ENCODE measurements around the gene SGK1.
"Not testable (repeated sequence)": the region's sequence is repeated elsewhere in the genome, so short reads cannot be mapped to it uniquely, and the experiment has no call there.

Gene SGK1

GRCh38 chr6:134326192-134326591 is 8.3 kb upstream of the SGK1 start:
- DNase-seq: not testable (repeated sequence)

GRCh38 chr6:134324766-134325165 is 6.9 kb upstream of the SGK1 start:
- DNase-seq: no peak

- no peak for DNase-seq
Observed at GRCh38 chr6:134324141-134324540, 6.2 kb upstream of the SGK1 start.

GRCh38 chr6:134323698-134324097 is 5.8 kb upstream of the SGK1 start:
- no peak for DNase-seq

GRCh38 chr6:134323294-134323693 is 5.4 kb upstream of the SGK1 start:
- no peak for DNase-seq

- no peak for DNase-seq
Observed at GRCh38 chr6:134322216-134322615, 4.3 kb upstream of the SGK1 start.

DNA sequence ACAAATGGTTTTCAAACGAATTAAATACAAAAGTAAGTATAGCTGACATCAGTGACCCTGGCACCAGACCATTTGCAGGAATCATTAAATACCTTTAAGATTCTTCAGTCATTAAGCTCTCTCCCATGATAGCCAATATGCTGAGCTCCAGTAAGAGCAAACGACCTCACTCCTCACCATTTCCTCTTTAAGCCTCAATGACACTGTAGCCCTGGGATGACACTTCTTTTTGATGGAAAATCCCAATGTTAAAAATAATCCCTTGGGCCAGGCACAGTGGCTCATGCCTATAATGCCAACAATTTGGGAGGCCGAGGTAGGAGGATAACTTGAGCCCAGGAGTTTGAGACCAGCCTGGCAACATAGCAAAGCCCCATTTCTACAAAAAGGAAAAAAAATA is 3.3 kb upstream of the SGK1 start:
- DNase-seq: no peak

DNA sequence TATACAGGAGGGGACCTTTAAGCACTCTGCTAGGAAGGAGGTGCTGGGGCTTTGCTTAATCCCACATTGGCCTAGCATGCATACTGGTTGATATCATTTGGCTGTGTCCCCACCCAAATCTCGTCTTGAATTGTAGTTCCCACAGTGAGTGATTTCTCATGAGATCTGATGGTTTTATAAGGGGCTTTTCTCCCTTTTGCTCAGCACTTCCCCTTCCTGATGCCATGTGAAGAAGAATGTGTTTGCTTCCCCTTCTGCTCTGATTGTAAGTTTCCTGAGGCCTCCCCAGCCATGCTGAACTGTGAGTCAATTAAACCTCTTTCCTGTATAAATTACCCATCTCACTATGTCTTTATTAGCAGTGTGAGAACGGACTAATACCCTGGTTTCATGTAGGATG is 1.8 kb upstream of the SGK1 start:
- not testable (repeated sequence) for DNase-seq

GRCh38 chr6:134318974-134319281 is 1.0 kb upstream of the SGK1 start:
- no peak for DNase-seq

DNA sequence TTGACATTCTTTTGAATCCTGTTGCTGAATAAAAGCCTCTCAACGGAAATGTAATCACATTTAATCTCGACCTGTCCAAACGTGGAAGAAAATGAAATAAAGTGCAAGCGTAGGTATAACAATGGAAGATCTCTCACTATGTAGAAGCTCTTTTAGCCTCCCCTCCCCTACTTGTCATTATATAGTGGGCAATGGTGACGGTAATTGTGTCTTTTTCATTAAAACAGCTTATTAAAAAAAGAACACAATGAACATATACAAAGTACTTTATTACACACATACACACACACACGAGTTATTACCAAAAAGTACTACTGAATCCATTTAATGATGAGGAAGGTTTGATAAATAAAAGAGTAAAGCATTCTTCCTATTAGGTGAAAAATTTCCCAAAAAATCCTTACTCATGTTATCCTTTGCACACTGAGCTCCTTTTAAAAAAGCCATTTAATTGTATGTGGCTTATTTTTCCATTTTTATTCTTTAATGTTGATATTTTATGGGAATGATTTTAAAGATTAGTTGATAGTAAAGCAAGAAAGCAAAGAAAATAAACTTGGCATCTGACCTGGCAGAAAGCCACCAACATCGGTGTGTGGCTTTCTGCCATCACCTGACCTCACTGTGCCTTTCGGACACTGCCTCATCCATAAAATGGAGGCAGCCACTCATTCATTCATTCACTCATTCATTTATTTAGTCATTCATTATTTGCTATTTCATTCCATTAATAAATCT is 493 bp upstream of the SGK1 start:
- DNase-seq: no peak

GRCh38 chr6:134316733-134317431 is 1.0 kb downstream of the SGK1 start:
- DNase-seq: no peak

DNA sequence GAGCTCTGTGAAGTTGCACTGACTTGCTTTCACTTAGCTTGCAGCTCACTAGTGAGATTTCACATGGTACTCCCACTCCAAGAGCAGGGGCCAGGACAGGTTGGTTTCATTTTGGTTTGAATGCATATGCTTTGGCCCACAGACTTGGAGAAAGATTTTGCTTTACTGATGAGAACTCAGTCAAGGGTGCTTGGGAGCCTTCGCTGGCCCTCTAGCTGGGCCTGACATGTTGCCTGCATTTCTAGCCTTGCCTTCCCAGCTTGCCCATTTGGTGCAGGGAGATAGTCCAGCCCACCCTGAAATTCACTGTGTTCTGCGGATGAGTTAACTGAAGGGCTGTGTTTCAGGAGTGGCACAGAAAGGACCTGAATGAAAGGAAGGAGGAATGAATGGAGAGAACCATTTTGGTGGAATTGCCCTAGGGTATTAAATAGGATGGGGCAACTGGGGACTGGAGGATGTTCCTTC is 1.9 kb downstream of the SGK1 start:
- no peak for DNase-seq

DNA sequence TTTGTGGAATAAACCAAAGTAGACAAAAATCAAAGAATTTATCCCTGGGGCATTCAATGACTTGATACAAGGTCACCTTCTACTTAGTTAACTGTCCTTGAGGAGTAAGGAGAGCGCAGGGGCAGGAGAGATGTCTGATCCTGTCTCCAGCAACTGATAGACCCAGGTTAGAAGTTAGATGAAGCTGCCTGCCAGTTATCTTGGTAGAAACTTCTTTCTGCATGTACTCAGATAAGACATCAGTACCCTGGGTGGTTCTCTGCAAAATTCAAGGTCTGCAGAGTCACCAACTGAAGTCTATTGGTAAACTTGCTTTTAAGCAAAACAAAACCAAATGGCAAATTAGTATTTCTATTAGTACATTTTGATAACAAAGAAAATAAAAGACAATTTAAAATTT is 2.7 kb downstream of the SGK1 start:
- DNase-seq: no peak

GRCh38 chr6:134314006-134314821 is 3.7 kb downstream of the SGK1 start:
- DNase-seq: no peak

GRCh38 chr6:134312038-134312660 is 5.8 kb downstream of the SGK1 start:
- no peak for DNase-seq

DNA sequence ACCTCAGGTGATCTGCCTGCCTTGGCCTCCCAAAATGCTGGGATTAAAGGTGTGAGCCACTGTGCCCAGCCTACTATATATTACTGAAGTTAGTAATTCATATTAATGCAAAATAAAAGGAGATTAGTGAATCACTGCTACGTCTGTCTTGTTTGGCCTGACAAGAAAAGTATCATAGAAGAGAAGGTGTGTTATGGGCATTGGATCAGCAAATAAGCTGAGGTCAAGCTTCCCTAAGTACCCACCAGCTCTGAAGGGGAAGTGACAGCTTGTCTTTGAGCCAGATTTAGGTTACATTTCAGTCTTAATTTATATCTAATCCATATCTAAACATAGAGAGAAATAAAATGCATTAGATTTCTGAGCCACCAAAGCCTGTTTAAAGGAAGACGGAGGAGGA is 7.1 kb downstream of the SGK1 start:
- DNase-seq: no peak

- no peak for DNase-seq
Observed at GRCh38 chr6:134309983-134310605, 7.8 kb downstream of the SGK1 start.

DNA sequence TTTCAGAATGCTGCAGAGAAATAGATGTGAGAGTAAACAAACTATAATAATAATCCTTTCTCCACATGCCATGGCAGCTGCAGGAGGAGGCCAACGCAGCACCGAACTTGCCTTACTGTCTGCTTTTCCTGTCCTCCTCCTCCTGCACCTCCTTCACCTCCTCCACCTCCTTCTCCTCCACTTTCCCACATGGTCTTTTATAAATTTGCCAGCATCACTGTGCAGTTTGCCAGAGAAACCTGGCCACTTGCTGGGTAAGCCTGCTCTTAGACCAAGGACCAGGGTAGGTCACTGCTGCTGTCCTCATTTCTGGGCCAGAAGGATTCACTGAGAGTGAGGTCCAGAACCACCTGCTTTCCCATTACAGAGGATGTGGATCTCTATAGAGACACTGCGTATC is 8.7 kb downstream of the SGK1 start:
- DNase-seq: no peak

DNA sequence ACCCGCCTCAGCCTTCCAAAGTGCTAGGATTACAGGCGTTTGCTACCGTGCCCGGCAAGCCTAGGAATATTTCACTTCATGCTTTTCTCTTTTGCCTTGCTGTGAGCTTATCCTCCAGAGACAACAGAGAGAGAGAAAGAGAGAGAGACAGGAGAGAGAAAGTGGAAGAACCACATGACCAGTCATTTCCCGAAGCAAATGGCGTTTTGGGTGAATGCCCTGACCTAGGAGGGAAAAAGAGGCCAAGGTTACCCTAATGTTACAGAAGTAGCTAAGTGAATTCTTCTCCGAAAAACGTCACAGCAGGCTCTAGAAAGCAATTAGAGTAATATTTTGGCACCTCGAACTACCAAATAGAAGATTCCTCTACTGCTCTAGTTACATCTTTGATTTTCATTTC is 9.1 kb downstream of the SGK1 start:
- no peak for DNase-seq

DNA sequence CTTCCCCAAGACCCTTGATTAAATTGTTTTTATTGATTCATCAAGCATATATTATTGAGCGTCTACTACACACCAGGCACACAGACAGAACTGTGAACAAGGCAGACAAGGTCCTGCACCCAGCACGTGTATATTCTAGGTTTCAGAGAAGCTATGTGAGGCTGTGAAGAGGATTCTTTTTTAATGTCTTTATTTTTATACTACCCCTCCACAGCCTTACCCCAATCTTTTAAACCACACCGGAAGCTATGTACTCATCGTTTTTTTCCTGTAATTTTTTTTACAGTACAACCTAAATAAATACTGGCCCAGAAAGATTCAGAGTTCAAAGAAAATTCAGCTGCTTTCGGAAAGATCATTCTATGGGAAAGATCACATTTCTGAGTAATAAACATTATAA is 10.0 kb downstream of the SGK1 start:
- DNase-seq: no peak

- no peak for DNase-seq
Observed at GRCh38 chr6:134307075-134307474, 10.8 kb downstream of the SGK1 start.

DNA sequence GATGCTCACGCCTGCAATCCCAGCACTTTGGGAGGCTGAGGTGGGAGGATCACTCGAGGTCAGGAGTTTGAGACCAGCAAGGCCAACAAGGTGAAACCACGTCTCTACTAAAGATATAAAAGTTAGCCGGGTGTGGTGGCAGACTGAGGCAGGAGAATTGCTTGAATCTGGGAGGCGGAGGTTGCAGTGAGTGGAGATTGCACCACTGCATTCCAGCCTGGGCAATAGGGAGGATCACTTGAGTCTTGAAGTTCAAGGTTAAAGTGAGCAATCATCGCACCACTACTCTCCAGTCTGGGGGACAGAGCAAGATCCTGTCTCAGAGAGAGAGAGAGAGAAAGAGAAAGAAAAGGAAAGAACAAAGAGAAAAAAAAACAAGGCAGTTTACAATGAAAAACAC is 13.5 kb downstream of the SGK1 start:
- DNase-seq: not testable (repeated sequence)

DNA sequence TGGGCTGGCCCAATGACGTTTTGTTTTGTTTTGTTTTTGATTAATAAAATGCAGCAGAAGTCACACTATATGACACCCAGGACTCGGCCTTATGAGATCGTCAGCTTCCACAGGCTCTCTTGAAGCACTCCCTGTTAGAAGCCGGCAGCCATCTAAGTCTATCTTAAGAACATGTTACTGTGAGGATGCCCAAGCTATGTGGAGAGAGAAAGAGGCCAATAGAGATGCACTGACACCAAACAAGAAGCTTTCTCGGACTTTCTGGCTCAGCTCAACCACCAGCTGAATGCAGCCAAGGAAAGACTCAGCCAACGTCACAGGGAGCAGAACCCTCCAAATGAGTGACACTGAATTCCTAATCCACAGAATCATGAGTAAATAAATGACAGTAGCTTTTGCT is 14.0 kb downstream of the SGK1 start:
- no peak for DNase-seq
